HL-60/S4 treated with retinoic acid at 250 ng/mL for 4 days and 3 days (cell line): ENCODE results near the gene LAMC3.
"Not testable (repeated sequence)": the region's sequence is repeated elsewhere in the genome, so short reads cannot be mapped to it uniquely, and the experiment has no call there.

Source experiments
- in situ Hi-C: fragments of 300-500 bp; cut with MboI; formaldehyde crosslinking; loops from 2 replicates; pipeline ENCODE4 v1.7.0; 2022; ENCODE audit warnings: low sequenced_read_pairs

The LAMC3 gene

DNA sequence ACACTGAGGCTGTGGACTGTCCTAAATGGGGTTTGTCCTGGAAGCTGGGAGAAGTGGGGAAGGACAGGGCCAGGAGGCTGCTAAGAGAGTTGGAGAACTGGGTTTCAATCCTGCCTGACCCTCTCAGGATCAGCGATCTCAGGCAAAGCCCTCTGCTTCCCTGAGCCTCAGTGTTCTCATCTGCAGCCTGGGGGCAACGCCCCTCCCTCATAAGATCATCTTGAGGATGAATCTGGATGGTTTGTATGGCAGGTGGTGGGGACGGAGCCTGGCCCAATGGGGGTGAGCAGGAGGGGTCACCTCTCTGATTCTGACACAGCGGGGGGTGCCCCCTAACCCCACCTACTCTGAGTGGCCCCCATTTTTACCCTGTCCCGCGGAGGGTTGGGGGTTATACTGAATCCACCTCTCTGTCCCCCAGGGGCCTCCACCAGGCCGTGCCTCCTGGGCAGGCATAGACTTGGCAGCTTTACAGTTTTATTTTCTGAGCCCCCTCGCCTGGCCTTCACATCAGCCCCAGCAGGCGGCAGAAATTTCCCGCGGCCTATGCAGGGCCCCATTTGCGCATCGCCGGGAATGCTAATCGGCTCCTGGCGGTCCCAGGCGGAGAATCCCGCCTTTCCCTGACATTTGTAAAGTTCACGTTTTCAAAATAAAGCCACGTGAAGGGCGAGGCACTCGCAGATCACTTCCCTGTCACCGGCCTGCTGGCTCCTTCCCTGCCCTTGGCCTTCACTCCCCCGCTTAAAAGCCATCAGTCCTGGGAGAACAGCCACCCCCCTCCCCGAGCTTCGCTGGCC is 17.8 kb upstream of the LAMC3 start:
- in situ Hi-C loops = no loop called here

GRCh38 chr9:130991778-130992681 is 16.9 kb upstream of the LAMC3 start:
- in situ Hi-C loops = no loop called here

- in situ Hi-C loops = no loop called here
These were observed 16.3 kb upstream of the LAMC3 start for GRCh38 chr9:130992682-130993032.

- in situ Hi-C loops = no loop called here
These were observed 15.5 kb upstream of the LAMC3 start for GRCh38 chr9:130993303-130994030.

- in situ Hi-C loops = no loop called here
These were observed 14.6 kb upstream of the LAMC3 start for GRCh38 chr9:130994135-130995085.

- in situ Hi-C loops = no loop called here
These were observed 13.6 kb upstream of the LAMC3 start for GRCh38 chr9:130995086-130996011.

DNA sequence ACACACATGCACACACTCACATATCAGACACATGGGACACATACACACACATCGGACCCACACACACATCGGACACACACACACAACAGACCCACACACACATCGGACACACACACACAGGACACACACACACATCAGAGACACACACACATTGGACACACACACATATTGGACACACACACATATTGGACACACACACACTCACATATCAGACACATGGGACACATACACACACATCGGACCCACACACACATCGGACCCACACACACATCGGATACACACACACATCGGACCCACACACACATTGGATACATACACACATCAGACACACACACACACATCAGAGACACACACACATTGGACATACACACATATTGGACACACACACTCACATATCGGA is 12.8 kb upstream of the LAMC3 start:
- in situ Hi-C loops = no loop called here

DNA sequence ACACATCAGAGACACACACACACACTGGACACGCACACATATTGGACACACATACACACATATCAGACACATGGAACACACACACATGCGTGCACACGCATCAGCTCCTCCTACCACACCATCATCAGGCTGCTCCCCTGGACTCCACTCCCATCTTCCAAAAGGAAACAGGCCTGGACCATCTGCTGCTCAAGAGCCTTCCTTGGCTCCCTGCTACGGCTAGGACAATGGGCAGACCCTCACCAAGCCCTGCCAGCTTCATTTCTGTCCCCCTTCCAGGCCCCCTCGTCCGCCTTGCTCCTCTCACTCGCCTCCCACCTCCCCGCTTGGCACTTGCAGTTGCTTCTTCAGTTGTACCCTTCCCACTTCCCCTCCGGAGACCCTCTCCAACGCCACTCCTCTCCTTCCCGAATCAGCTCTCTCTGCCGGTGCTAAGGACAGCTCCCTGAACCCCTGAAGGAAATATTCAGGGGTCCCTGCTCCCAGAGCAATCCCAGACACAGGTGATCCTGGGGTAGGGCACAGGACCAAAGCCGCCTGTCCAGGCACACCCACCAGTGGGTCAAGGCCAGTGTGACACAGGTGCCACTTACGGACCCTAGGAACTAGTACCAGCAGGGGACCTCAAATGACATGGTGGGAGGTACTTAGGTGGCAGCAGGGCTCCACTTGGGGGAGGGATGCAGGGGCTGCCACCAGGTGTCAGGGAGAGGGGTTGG is 12.1 kb upstream of the LAMC3 start:
- in situ Hi-C loops = no loop called here

GRCh38 chr9:130997395-130997684 is 11.6 kb upstream of the LAMC3 start:
- in situ Hi-C loops = no loop called here

DNA sequence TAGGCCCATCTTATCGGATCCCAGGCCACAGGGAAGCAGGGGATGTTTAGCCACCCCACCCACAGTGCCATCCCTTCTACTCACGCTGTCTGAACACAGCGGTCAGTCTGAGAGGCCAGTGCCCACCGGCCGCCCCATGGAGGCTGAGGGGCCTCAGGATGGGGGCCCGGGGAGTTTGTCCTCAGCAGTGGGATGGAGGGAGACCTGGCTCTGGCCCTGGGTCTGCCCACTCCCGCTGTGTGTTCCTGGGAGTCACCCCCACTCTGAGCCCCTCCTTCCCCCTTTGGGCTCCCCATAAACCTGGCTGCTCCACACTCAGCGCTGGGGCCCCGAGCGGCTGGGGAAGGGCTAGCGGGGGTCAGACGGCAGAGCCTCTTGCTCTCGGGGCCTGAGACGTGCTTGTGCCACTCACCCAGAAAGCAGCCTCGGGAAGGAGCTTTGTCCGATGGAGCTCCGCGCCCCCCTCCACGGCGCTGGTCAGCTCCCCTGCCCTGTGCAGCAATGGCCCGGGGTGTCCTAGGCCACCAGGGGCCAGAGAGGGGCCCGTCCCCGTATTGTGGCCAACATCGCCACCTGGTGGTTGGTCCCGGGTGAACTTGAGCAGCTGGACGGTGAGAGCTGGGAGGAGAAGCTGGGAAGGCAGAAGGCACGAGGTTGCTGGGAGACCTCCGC is 10.9 kb upstream of the LAMC3 start:
- in situ Hi-C loops = no loop called here

- in situ Hi-C loops = no loop called here
These were observed 10.3 kb upstream of the LAMC3 start for GRCh38 chr9:130998597-130999244.

- in situ Hi-C loops = no loop called here
These were observed 9.7 kb upstream of the LAMC3 start for GRCh38 chr9:130999245-130999623.

DNA sequence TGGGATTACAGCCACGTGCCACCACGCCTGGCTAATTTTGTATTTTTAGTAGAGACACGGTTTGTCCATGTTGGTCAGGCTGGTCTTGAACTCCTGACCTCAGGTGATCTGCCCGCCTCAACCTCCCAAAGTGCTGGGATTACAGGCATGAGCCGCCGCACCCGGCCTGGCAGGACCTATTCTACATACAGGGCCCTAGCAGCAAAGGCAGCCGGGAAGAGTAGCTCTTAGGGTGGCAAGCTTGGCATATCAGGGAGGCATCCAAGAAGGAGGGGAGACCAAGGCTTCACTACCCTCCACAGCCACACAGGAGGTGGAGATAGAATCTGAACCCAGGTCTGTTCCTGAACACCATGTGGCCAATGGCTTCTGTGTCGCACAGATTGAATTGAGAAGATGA is 8.4 kb upstream of the LAMC3 start:
- in situ Hi-C loops = not testable (repeated sequence)

DNA sequence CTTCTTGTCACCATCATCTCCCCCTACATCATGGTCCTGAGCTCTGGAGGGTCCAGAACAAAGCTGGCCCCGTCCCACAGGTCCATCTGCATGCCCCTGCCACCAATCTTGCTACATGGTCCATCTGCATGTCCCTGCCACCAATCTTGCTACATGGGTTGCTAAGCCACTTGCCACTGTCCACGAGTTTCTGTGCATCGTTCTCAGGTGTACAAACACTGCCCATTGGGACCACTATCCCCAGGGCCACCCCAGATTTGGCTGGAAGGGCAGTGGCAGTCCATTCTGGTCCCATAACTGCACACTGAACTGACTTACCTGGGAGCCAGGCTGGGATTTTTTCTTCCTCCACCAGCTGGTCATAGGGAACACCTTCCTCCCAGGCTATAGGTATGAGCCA is 8.0 kb upstream of the LAMC3 start:
- in situ Hi-C loops = no loop called here

- in situ Hi-C loops = no loop called here
These were observed 7.0 kb upstream of the LAMC3 start for GRCh38 chr9:131001990-131002389.

DNA sequence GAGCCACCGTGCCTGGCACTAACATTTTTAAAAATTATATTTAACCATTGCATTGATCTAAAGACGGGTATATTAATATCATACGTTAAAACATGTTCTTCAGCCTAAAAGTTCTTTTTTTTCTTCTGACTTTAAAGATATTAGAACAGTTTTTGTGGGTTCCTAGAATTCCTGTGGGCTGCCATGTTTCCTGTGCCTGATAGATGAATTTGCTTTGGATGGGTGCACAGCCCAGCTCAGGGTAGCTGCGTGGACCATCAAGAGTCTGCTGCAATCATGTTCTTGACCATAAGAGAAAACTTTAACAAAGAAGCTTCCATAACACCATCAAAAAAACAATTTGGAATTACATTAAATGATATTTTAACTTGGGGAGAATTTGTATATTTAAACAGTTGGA is 2.4 kb upstream of the LAMC3 start:
- in situ Hi-C loops = no loop called here

- in situ Hi-C loops = no loop called here
These were observed 888 bp upstream of the LAMC3 start for GRCh38 chr9:131008086-131008485.

DNA sequence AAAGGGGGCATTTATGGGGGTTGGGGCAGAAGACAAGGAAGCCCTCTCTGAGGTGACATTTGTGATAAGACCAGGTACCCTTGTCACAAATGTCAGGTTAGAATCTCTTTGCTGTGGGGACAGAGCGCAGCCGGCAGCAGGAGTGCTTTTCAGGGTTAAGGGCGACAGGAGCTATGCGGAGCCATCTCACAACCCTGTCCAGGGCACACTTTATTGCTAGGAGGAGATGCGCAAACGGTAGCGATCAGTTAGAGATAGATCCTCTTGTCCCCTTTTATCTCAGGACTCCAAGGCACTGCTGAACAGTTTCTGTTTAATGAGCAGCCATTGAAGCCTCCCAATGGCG is 438 bp upstream of the LAMC3 start:
- in situ Hi-C loops = no loop called here
